Kidney epithelial cell (primary cell): ENCODE measurements around the gene EVL. TPM values are rescaled to one million over a fixed set of nuclear protein-coding genes. Genes with fewer than 3 reads are reported as not detected.
A peak's percentile ranks its signal among the peaks of the same experiment; 100 is the strongest.

Source experiments
- DNase-seq: peaks from one replicate; pipeline ENCODE4 v3.0.0-alpha.2; 2010; ENCODE audit warnings: low read depth
- H3K27me3 ChIP-seq: 2 replicates; pipeline ENCODE4 v1.6.0; 2011; ENCODE audit warnings: low read length; ENCODE audit not compliant: control insufficient read depth, insufficient read depth
- H3K36me3 ChIP-seq: 2 replicates; pipeline ENCODE4 v1.5.1; 2011; ENCODE audit warnings: low read length; ENCODE audit not compliant: control insufficient read depth, insufficient read depth
- H3K4me3 ChIP-seq: 2 replicates; pipeline ENCODE4 v1.5.1; 2011; ENCODE audit warnings: low read depth, mild to moderate bottlenecking, control low read depth, low read length
- CTCF ChIP-seq: IDR thresholded peaks from 2 replicates; pipeline ENCODE4 v1.5.1; 2011; ENCODE audit warnings: mild to moderate bottlenecking, moderate library complexity, low read length, control low read depth, inconsistent platforms; ENCODE audit not compliant: insufficient read depth, poor library complexity, severe bottlenecking
- total RNA-seq: library from RNA; depleted of rRNA; stranded (reverse); fragments of >200 nt; gene quantifications from 2 replicates; pipeline ENCODE4 v1.2.3, GENCODE V29; 2015

The EVL gene
- total RNA-seq, 1 donor from 2014 or later = 42.4 TPM

- no peaks in the 10 kb centered on the region for H3K27me3 ChIP-seq
- H3K36me3 ChIP-seq = no peaks in the 10 kb centered on the region
- TF ChIP-seq CTCF = peak; percentile 93
- peak; percentile 14 for DNase-seq
- H3K4me3 ChIP-seq = no peak overlapping the region
These were observed 43.0 kb downstream of the EVL start for GRCh38 chr14:100108042-100108825.

GRCh38 chr14:100108840-100109593 lies 43.8 kb downstream of the EVL start:
- DNase-seq = no peak
- Histone ChIP-seq H3K36me3 (no peaks in the 10 kb centered on the region), H3K4me3 (no peak overlapping the region), H3K27me3 (no peaks in the 10 kb centered on the region)
- no peak for TF ChIP-seq CTCF

GRCh38 chr14:100109594-100109955 lies 44.4 kb downstream of the EVL start:
- TF ChIP-seq CTCF = no peak
- Histone ChIP-seq H3K4me3 (no peak overlapping the region), H3K36me3 (no peaks in the 10 kb centered on the region), H3K27me3 (no peaks in the 10 kb centered on the region)
- DNase-seq = no peak

- Histone ChIP-seq H3K4me3 (no peak overlapping the region), H3K27me3 (no peaks in the 10 kb centered on the region), H3K36me3 (no peaks in the 10 kb centered on the region)
- no peak for DNase-seq
- TF ChIP-seq CTCF = no peak
These were observed 45.6 kb downstream of the EVL start for GRCh38 chr14:100110816-100111215.

- DNase-seq = no peak
These were observed 46.9 kb downstream of the EVL start for GRCh38 chr14:100111931-100112704.

More at GRCh38 chr14:100111931-100112704, 46.9 kb downstream of the EVL start:
- TF ChIP-seq CTCF = no peak
- H3K36me3 ChIP-seq = no peaks in the 10 kb centered on the region
- no peaks in the 10 kb centered on the region for H3K27me3 ChIP-seq
- no peak overlapping the region for H3K4me3 ChIP-seq
